Measurements from ENCODE around the gene MYL5.

Gene MYL5

GRCh38 chr4:649293-649625 is 25.1 kb upstream of the MYL5 start:
- H3K27me3 ChIP-seq (ENCODE audit: insufficient read depth, low read length) = no peaks in the 10 kb centered on the region
- no peak overlapping the region for H3K4me3 ChIP-seq (ENCODE audit: low read depth, low read length)
- DNase-seq = no peak
- no CpG with 5 or more reads among the region's 7 CpGs for WGBS (ENCODE audit: extremely low coverage, insufficient coverage, insufficient read length)
- no peaks in the 10 kb centered on the region for H3K79me1 ChIP-seq (ENCODE audit: low read length)
- no peaks in the 10 kb centered on the region for H3K36me3 ChIP-seq (ENCODE audit: control insufficient read depth in 1 of 2, insufficient read depth in 2 of 2, low read length in 2 of 2)
- H3K9me3 ChIP-seq (ENCODE audit: insufficient read depth, low read depth, low read length) = no peaks in the 10 kb centered on the region
- no peak overlapping the region for H4K12ac ChIP-seq (ENCODE audit: low read depth, low read length)
- H3K18ac ChIP-seq (ENCODE audit: low read length) = no peak overlapping the region
- H3K79me2 ChIP-seq (ENCODE audit: control insufficient read depth, insufficient read depth, low read length, poor library complexity) = no peaks in the 10 kb centered on the region
- H3K23ac ChIP-seq (ENCODE audit: low read length) = no peak overlapping the region
- H3K4me2 ChIP-seq (ENCODE audit: low read length) = no peak overlapping the region
- H2BK120ac ChIP-seq (ENCODE audit: insufficient read depth, low read length, poor library complexity) = no peak overlapping the region
- no peak overlapping the region for H4K8ac ChIP-seq (ENCODE audit: low read depth, low read length)
- no peak overlapping the region for H2AK5ac ChIP-seq (ENCODE audit: low read length)
- H2BK12ac ChIP-seq (ENCODE audit: low read length) = no peak overlapping the region
- no peak overlapping the region for H4K91ac ChIP-seq (ENCODE audit: low read depth, low read length)
- H2AFZ ChIP-seq (ENCODE audit: insufficient read depth, low read length, poor library complexity) = no peak overlapping the region
- no peak overlapping the region for H3K27ac ChIP-seq (ENCODE audit: low read depth, low read length)
- no peak overlapping the region for H3K14ac ChIP-seq (ENCODE audit: low read length)
- peaks cover 0 to 3% of the 10 kb centered on the region in 2 experiments for H3K4me1 ChIP-seq (ENCODE audit: control insufficient read depth in 1 of 2, insufficient read depth in 2 of 2, low read length in 2 of 2)
- no peak overlapping the region for H3K4ac ChIP-seq (ENCODE audit: low read depth, low read length)
- no peak overlapping the region for H3K9ac ChIP-seq (ENCODE audit: low read length)
- H2BK5ac ChIP-seq (ENCODE audit: low read depth, low read length, poor library complexity) = no peak overlapping the region

DNA sequence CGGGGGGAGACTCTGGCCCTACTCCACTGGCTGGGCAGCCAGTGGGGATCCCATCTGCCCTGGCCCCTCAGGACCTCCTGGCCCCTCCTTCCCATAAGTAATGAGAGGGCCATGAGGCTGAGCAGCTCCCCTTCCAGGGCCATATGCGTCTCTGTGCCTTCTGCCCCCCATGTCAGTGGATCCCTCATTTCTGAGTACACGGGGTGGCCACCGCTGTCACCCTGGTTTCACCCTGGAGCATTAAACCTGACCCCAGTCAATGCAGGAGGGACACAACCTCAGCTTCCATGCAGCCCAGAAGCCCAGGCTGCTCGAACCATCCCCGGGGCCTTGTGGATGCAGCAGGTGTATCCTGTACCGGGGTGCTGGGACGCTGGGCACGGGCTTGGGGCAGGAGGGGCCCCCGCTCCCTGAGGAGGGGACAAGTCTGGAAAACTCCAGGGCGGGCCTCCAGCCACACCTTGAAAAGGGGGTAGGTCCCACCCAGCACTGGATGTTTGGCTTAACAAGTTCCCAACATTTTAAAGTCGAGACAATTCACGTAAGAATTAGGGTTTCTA is 24.5 kb upstream of the MYL5 start:
- H3K4me2 ChIP-seq (ENCODE audit: low read length) = no peak overlapping the region
- no peak overlapping the region for H2AFZ ChIP-seq (ENCODE audit: insufficient read depth, low read length, poor library complexity)
- H3K9me3 ChIP-seq (ENCODE audit: insufficient read depth, low read depth, low read length) = no peaks in the 10 kb centered on the region
- no peak overlapping the region for H3K14ac ChIP-seq (ENCODE audit: low read length)
- no peak overlapping the region for H3K27ac ChIP-seq (ENCODE audit: low read depth, low read length)
- no peak overlapping the region for H3K18ac ChIP-seq (ENCODE audit: low read length)
- no peaks in the 10 kb centered on the region for H3K36me3 ChIP-seq (ENCODE audit: control insufficient read depth in 1 of 2, insufficient read depth in 2 of 2, low read length in 2 of 2)
- H2BK12ac ChIP-seq (ENCODE audit: low read length) = no peak overlapping the region
- no peaks in the 10 kb centered on the region for H3K27me3 ChIP-seq (ENCODE audit: insufficient read depth, low read length)
- H3K4me3 ChIP-seq (ENCODE audit: low read depth, low read length) = no peak overlapping the region
- no peak overlapping the region for H4K8ac ChIP-seq (ENCODE audit: low read depth, low read length)
- no peaks in the 10 kb centered on the region for H3K79me1 ChIP-seq (ENCODE audit: low read length)
- H4K91ac ChIP-seq (ENCODE audit: low read depth, low read length) = no peak overlapping the region
- peaks cover 0 to 3% of the 10 kb centered on the region in 2 experiments for H3K4me1 ChIP-seq (ENCODE audit: control insufficient read depth in 1 of 2, insufficient read depth in 2 of 2, low read length in 2 of 2)
- H2AK5ac ChIP-seq (ENCODE audit: low read length) = no peak overlapping the region
- no peak overlapping the region for H3K9ac ChIP-seq (ENCODE audit: low read length)
- H3K79me2 ChIP-seq (ENCODE audit: control insufficient read depth, insufficient read depth, low read length, poor library complexity) = no peaks in the 10 kb centered on the region
- no peak overlapping the region for H4K12ac ChIP-seq (ENCODE audit: low read depth, low read length)
- no peak overlapping the region for H3K4ac ChIP-seq (ENCODE audit: low read depth, low read length)
- no CpG with 5 or more reads among the region's 13 CpGs for WGBS (ENCODE audit: extremely low coverage, insufficient coverage, insufficient read length)
- no peak for DNase-seq
- no peak overlapping the region for H3K23ac ChIP-seq (ENCODE audit: low read length)
- no peak overlapping the region for H2BK5ac ChIP-seq (ENCODE audit: low read depth, low read length, poor library complexity)
- H2BK120ac ChIP-seq (ENCODE audit: insufficient read depth, low read length, poor library complexity) = no peak overlapping the region

DNA sequence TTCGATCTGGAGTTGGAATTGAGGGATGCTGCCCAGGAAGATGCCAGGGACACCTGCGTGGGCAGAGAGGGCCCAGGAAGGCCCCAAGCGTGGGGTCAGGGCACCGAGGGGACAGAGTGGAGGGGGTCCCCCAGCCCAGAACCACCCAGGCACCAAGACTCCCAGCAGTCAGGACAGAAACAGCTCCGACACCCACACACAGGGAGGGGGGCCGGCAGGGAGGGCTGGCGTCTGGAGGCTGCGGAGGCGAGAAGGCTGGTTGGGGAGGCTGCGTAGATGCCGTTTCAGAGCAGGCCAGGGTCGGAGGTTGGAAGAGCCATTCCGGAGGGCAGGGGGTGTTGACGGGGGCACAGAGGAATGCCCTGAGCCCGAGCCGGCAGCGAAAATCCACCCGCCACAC is 23.9 kb upstream of the MYL5 start:
- no peak overlapping the region for H3K27ac ChIP-seq (ENCODE audit: low read depth, low read length)
- no peak overlapping the region for H2AFZ ChIP-seq (ENCODE audit: insufficient read depth, low read length, poor library complexity)
- peaks cover 0 to 3% of the 10 kb centered on the region in 2 experiments for H3K4me1 ChIP-seq (ENCODE audit: control insufficient read depth in 1 of 2, insufficient read depth in 2 of 2, low read length in 2 of 2)
- no peak overlapping the region for H3K4me3 ChIP-seq (ENCODE audit: low read depth, low read length)
- H3K36me3 ChIP-seq (ENCODE audit: control insufficient read depth in 1 of 2, insufficient read depth in 2 of 2, low read length in 2 of 2) = no peaks in the 10 kb centered on the region
- no peak overlapping the region for H4K12ac ChIP-seq (ENCODE audit: low read depth, low read length)
- no peak overlapping the region for H2AK5ac ChIP-seq (ENCODE audit: low read length)
- H3K14ac ChIP-seq (ENCODE audit: low read length) = no peak overlapping the region
- H3K27me3 ChIP-seq (ENCODE audit: insufficient read depth, low read length) = no peaks in the 10 kb centered on the region
- H3K9ac ChIP-seq (ENCODE audit: low read length) = no peak overlapping the region
- H2BK12ac ChIP-seq (ENCODE audit: low read length) = no peak overlapping the region
- H3K79me1 ChIP-seq (ENCODE audit: low read length) = no peaks in the 10 kb centered on the region
- WGBS (ENCODE audit: extremely low coverage, insufficient coverage, insufficient read length) = no CpG with 5 or more reads among the region's 18 CpGs
- H4K8ac ChIP-seq (ENCODE audit: low read depth, low read length) = no peak overlapping the region
- H3K4ac ChIP-seq (ENCODE audit: low read depth, low read length) = no peak overlapping the region
- no peaks in the 10 kb centered on the region for H3K9me3 ChIP-seq (ENCODE audit: insufficient read depth, low read depth, low read length)
- H3K4me2 ChIP-seq (ENCODE audit: low read length) = no peak overlapping the region
- H3K79me2 ChIP-seq (ENCODE audit: control insufficient read depth, insufficient read depth, low read length, poor library complexity) = no peaks in the 10 kb centered on the region
- no peak overlapping the region for H2BK5ac ChIP-seq (ENCODE audit: low read depth, low read length, poor library complexity)
- no peak overlapping the region for H3K18ac ChIP-seq (ENCODE audit: low read length)
- H2BK120ac ChIP-seq (ENCODE audit: insufficient read depth, low read length, poor library complexity) = no peak overlapping the region
- no peak overlapping the region for H3K23ac ChIP-seq (ENCODE audit: low read length)
- H4K91ac ChIP-seq (ENCODE audit: low read depth, low read length) = no peak overlapping the region
- no peak for DNase-seq

GRCh38 chr4:650951-651883 is 23.1 kb upstream of the MYL5 start:
- Histone ChIP-seq H2AK5ac (ENCODE audit: low read length) (no peak overlapping the region), H3K79me1 (ENCODE audit: low read length) (no peaks in the 10 kb centered on the region), H3K4me2 (ENCODE audit: low read length) (no peak overlapping the region), H3K27me3 (ENCODE audit: insufficient read depth, low read length) (no peaks in the 10 kb centered on the region), H3K14ac (ENCODE audit: low read length) (no peak overlapping the region), H2AFZ (ENCODE audit: insufficient read depth, low read length, poor library complexity) (no peak overlapping the region), H4K8ac (ENCODE audit: low read depth, low read length) (no peak overlapping the region), H4K12ac (ENCODE audit: low read depth, low read length) (no peak overlapping the region), H3K4me3 (ENCODE audit: low read depth, low read length) (no peak overlapping the region), H4K91ac (ENCODE audit: low read depth, low read length) (no peak overlapping the region), H3K18ac (ENCODE audit: low read length) (no peak overlapping the region), H3K4ac (ENCODE audit: low read depth, low read length) (no peak overlapping the region), H3K79me2 (ENCODE audit: control insufficient read depth, insufficient read depth, low read length, poor library complexity) (no peaks in the 10 kb centered on the region), H3K36me3 (ENCODE audit: control insufficient read depth in 1 of 2, insufficient read depth in 2 of 2, low read length in 2 of 2) (no peaks in the 10 kb centered on the region), H2BK5ac (ENCODE audit: low read depth, low read length, poor library complexity) (no peak overlapping the region), H3K23ac (ENCODE audit: low read length) (no peak overlapping the region), H3K27ac (ENCODE audit: low read depth, low read length) (no peak overlapping the region), H2BK12ac (ENCODE audit: low read length) (no peak overlapping the region), H3K9ac (ENCODE audit: low read length) (no peak overlapping the region), H3K4me1 (ENCODE audit: control insufficient read depth in 1 of 2, insufficient read depth in 2 of 2, low read length in 2 of 2) (peaks cover 0 to 3% of the 10 kb centered on the region in 2 experiments), H3K9me3 (ENCODE audit: insufficient read depth, low read depth, low read length) (no peaks in the 10 kb centered on the region), H2BK120ac (ENCODE audit: insufficient read depth, low read length, poor library complexity) (no peak overlapping the region)
- WGBS (ENCODE audit: extremely low coverage, insufficient coverage, insufficient read length) = no CpG with 5 or more reads among the region's 49 CpGs
- DNase-seq = no peak

All from trophoblast cell (in vitro differentiated cells and primary cell).